ENCODE results near the gene PPP2R5C.

PPP2R5C gene

GRCh38 chr14:101929946-101930345 lies 168.4 kb downstream of the PPP2R5C start (continued):
- TF ChIP-seq ZNF211 (tag by site-specific recombination; IDR thresholded peaks at IDR 0.05; ENCODE audit: low read depth) (no peak), ZEB2 (tag by site-specific recombination; IDR thresholded peaks at IDR 0.05) (no peak), KLF16 (tag by site-specific recombination; IDR thresholded peaks at IDR 0.05) (no peak), ZNF544 (tag by site-specific recombination; IDR thresholded peaks at IDR 0.05) (no peak)

GRCh38 chr14:101932673-101933072 lies 171.2 kb downstream of the PPP2R5C start:
- ChIA-PET POLR2A (interaction anchor here (1.1 kb wide), 1 partner anchor 14 kb away, joined by 5 read pairs; no protein-coding TSS in a partner anchor), CTCF (no interaction called here)
- H3K27ac ChIP-seq (ENCODE audit: extremely low read depth, low read depth, low read length) = no peak overlapping the region
- H3K4me1 ChIP-seq (ENCODE audit: control insufficient read depth, insufficient read depth, low read length) = no peaks in the 10 kb centered on the region
- H3K4me3 ChIP-seq (ENCODE audit: low read depth, low read length) = no peak overlapping the region
- no peaks in the 10 kb centered on the region for H3K9me3 ChIP-seq (ENCODE audit: control insufficient read depth, insufficient read depth, low read depth, low read length)
- H3K36me3 ChIP-seq (ENCODE audit: control insufficient read depth in 2 of 2, insufficient read depth in 1 of 2, low read length in 2 of 2) = peaks cover 0 to 10% of the 10 kb centered on the region in 2 experiments; a peak in 2 of 3 replicates
- TF ChIP-seq ZNF664 (tag by site-specific recombination; IDR thresholded peaks at IDR 0.05) (no peak), ZNF555 (tag by site-specific recombination; conservative IDR thresholded peaks at IDR 0.05) (no peak), ZNF302 (tag by site-specific recombination; IDR thresholded peaks at IDR 0.05; ENCODE audit: low read depth) (no peak), ZFP69B (tag by site-specific recombination; IDR thresholded peaks at IDR 0.05) (no peak), ZBTB1 (tag by site-specific recombination; IDR thresholded peaks at IDR 0.05) (no peak), ZNF473 (tag by site-specific recombination; IDR thresholded peaks at IDR 0.05) (no peak), ZNF785 (tag by site-specific recombination; IDR thresholded peaks at IDR 0.05) (no peak), ZNF202 (tag by site-specific recombination; IDR thresholded peaks at IDR 0.05; ENCODE audit: borderline replicate concordance) (no peak), ZNF600 (tag by site-specific recombination; IDR thresholded peaks at IDR 0.05) (no peak), REST (tag by site-specific recombination; IDR thresholded peaks at IDR 0.05) (no peak), ZSCAN18 (tag by site-specific recombination; IDR thresholded peaks at IDR 0.05) (no peak), ZNF18 (tag by site-specific recombination; IDR thresholded peaks at IDR 0.05) (no peak), SCRT2 (tag by site-specific recombination; IDR thresholded peaks at IDR 0.05) (no peak), SALL2 (tag by site-specific recombination; IDR thresholded peaks at IDR 0.05; ENCODE audit: borderline replicate concordance) (no peak), ZNF776 (tag by site-specific recombination; IDR thresholded peaks at IDR 0.05; ENCODE audit: borderline replicate concordance) (no peak), ZNF280D (tag by site-specific recombination; IDR thresholded peaks at IDR 0.05) (no peak)

All from HEK293 (cell line).